IMR-90 (cell line): ENCODE measurements around the gene MCFD2. TPM values are rescaled to one million over a fixed set of nuclear protein-coding genes. Genes with fewer than 3 reads are reported as not detected.

Experiments
- ATAC-seq: fragments of 200-7000 bp; cut with Tn5 transposase; 2 replicates; pipeline ENCODE4 v1.9.1; 2020; ENCODE audit warnings: low read depth, mild to moderate bottlenecking, moderate library complexity
- BruUV-seq: library from RNA; stranded (reverse); fragments of 400-500 nt; replicated peaks from 2 replicates; lab custom pipeline; 2021; lab: Mats Ljungman, UMichigan
- CTCF ChIA-PET: fragments of 300-600 bp; formaldehyde crosslinking; extraction: SDS; loops from one replicate; lab custom pipeline; 2021; ENCODE audit warnings: antibody characterized with exemption; lab: Yijun Ruan, JAX
- POLR2A ChIA-PET: fragments of 300-600 bp; sonication (Branson Sonifier 250); formaldehyde crosslinking; loops from one replicate; lab custom pipeline; 2022; ENCODE audit warnings: antibody characterized with exemption; ENCODE audit not compliant: unreplicated experiment; lab: Charles Lee
- DNase-seq: peaks from one replicate; pipeline ENCODE4 v3.0.0; 2013
- H2AFZ ChIP-seq: replicated peaks from 2 replicates; pipeline ENCODE3; 2013; ENCODE audit warnings: low read length, mild to moderate bottlenecking; ENCODE audit not compliant: poor library complexity
- H2AK5ac ChIP-seq: 2 replicates; pipeline ENCODE4 v1.6.1; 2013; ENCODE audit warnings: low read depth, low read length, inconsistent platforms
- H2AK9ac ChIP-seq: replicated peaks from 2 replicates; pipeline ENCODE3; 2013; ENCODE audit warnings: mild to moderate bottlenecking, low read depth, low read length, moderate library complexity; ENCODE audit not compliant: poor library complexity
- H2BK120ac ChIP-seq: 2 replicates; pipeline ENCODE4 v1.6.1; 2013; ENCODE audit warnings: low read depth, low read length, inconsistent platforms
- H2BK15ac ChIP-seq: 3 replicates; pipeline ENCODE4 v1.6.1; 2013; ENCODE audit warnings: low read depth, low read length, inconsistent platforms
- H2BK20ac ChIP-seq: 2 replicates; pipeline ENCODE4 v1.6.1; 2013; ENCODE audit warnings: low read depth, mild to moderate bottlenecking, inconsistent platforms, low read length, moderate library complexity
- H2BK5ac ChIP-seq: 2 replicates; pipeline ENCODE4 v1.6.1; 2013; ENCODE audit warnings: mild to moderate bottlenecking, low read depth, low read length, inconsistent platforms; ENCODE audit not compliant: poor library complexity, severe bottlenecking
- H3K14ac ChIP-seq: replicated peaks from 2 replicates; pipeline ENCODE4 v1.6.1; 2013; ENCODE audit warnings: low read depth, low read length, inconsistent platforms
- H3K18ac ChIP-seq: 2 replicates; pipeline ENCODE4 v1.6.1; 2013; ENCODE audit warnings: low read depth, low read length, control low read depth
- H3K23ac ChIP-seq: 2 replicates; pipeline ENCODE4 v1.6.1; 2013; ENCODE audit warnings: low read depth, low read length, inconsistent platforms
- H3K27ac ChIP-seq: 2 replicates; pipeline ENCODE4 v1.5.1; 2013; ENCODE audit warnings: mild to moderate bottlenecking, control low read depth, low read length; ENCODE audit not compliant: insufficient read depth
- H3K27me3 ChIP-seq: 2 replicates; pipeline ENCODE4 v1.6.1; 2013; ENCODE audit warnings: low read length; ENCODE audit not compliant: control insufficient read depth, insufficient read depth
- H3K36me3 ChIP-seq: 2 replicates; pipeline ENCODE4 v1.6.1; 2013; ENCODE audit warnings: low read length, mixed read lengths; ENCODE audit not compliant: control insufficient read depth, insufficient read depth
- H3K4ac ChIP-seq: 2 replicates; pipeline ENCODE4 v1.6.1; 2013; ENCODE audit warnings: low read depth, low read length, inconsistent platforms
- H3K4me1 ChIP-seq: 2 replicates; pipeline ENCODE4 v1.6.1; 2013; ENCODE audit warnings: low read length, mixed read lengths; ENCODE audit not compliant: control insufficient read depth, insufficient read depth
- H3K4me2 ChIP-seq: 2 replicates; pipeline ENCODE4 v1.6.1; 2013; ENCODE audit warnings: low read depth, mild to moderate bottlenecking, control low read depth, low read length, moderate library complexity
- H3K4me3 ChIP-seq: 2 replicates; pipeline ENCODE4 v1.5.1; 2013; ENCODE audit warnings: low read depth, mild to moderate bottlenecking, control low read depth, low read length, moderate library complexity; ENCODE audit not compliant: insufficient read depth
- H3K56ac ChIP-seq: 2 replicates; pipeline ENCODE4 v1.6.1; 2013; ENCODE audit warnings: low read length, inconsistent platforms; ENCODE audit not compliant: insufficient read depth; ENCODE audit errors: extremely low read depth
- H3K79me1 ChIP-seq, 2 experiments: 2 replicates each; pipeline ENCODE4 v1.6.1; 2013; ENCODE audit warnings: low read length in 2 of 2, inconsistent platforms in 1 of 2, low read depth in 1 of 2
- H3K9ac ChIP-seq: 2 replicates; pipeline ENCODE4 v1.6.1; 2013; ENCODE audit warnings: low read depth, low read length, control low read depth
- H3K9me1 ChIP-seq: 2 replicates; pipeline ENCODE4 v1.6.1; 2013; ENCODE audit warnings: low read length, inconsistent platforms; ENCODE audit not compliant: insufficient read depth
- H3K9me3 ChIP-seq: 2 replicates; pipeline ENCODE4 v1.6.1; 2013; ENCODE audit warnings: low read length; ENCODE audit not compliant: control insufficient read depth, insufficient read depth
- H4K20me1 ChIP-seq: 2 replicates; pipeline ENCODE4 v1.6.1; 2013; ENCODE audit warnings: low read length, inconsistent platforms; ENCODE audit not compliant: insufficient read depth
- H4K5ac ChIP-seq: 2 replicates; pipeline ENCODE4 v1.6.1; 2013; ENCODE audit warnings: mild to moderate bottlenecking, low read depth, low read length, control low read depth
- H4K8ac ChIP-seq, 2 experiments: 2 replicates each; pipeline ENCODE4 v1.6.1; 2013; ENCODE audit warnings: low read depth in 2 of 2, low read length in 2 of 2, control low read depth in 1 of 2, inconsistent platforms in 1 of 2
- H4K91ac ChIP-seq: 2 replicates; pipeline ENCODE4 v1.6.1; 2013; ENCODE audit warnings: low read depth, low read length, inconsistent platforms; ENCODE audit not compliant: insufficient read depth
- BHLHE40 ChIP-seq: fragments of 150-350 bp; IDR thresholded peaks from 2 replicates; pipeline ENCODE4 v1.6.1; 2016; ENCODE audit warnings: mild to moderate bottlenecking, low read depth, low read length
- CEBPB ChIP-seq: IDR thresholded peaks from 2 replicates; pipeline ENCODE4 v1.6.1; 2012; ENCODE audit warnings: low read depth, low read length, improper control_type of control experiment
- CHD1 ChIP-seq: IDR thresholded peaks from 2 replicates; pipeline ENCODE4 v1.6.1; 2012; ENCODE audit warnings: low read depth, low read length, improper control_type of control experiment
- CTCF ChIP-seq: conservative IDR thresholded peaks from 2 replicates; pipeline ENCODE4 v1.5.1; 2012; ENCODE audit warnings: mild to moderate bottlenecking, low read depth, low read length, improper control_type of control experiment
- ELK1 ChIP-seq: fragments of 150-350 bp; IDR thresholded peaks from 2 replicates; pipeline ENCODE4 v1.6.1; 2016; ENCODE audit warnings: low read depth, mild to moderate bottlenecking, low read length, moderate library complexity, borderline replicate concordance
- FOS ChIP-seq: fragments of 150-350 bp; IDR thresholded peaks from 2 replicates; pipeline ENCODE4 v1.6.1; 2016; ENCODE audit warnings: low read depth, low read length
- MAFK ChIP-seq: IDR thresholded peaks from 2 replicates; pipeline ENCODE4 v1.6.1; 2012; ENCODE audit warnings: low read depth, low read length, improper control_type of control experiment
- NFE2L2 ChIP-seq: fragments of 150-350 bp; IDR thresholded peaks from 2 replicates; pipeline ENCODE4 v1.6.1; 2016; ENCODE audit warnings: low read depth, mild to moderate bottlenecking, low read length
- POLR2A ChIP-seq: IDR thresholded peaks from 2 replicates; pipeline ENCODE4 v1.6.1; 2012; ENCODE audit warnings: mild to moderate bottlenecking, low read depth, low read length
- RAD21 ChIP-seq: IDR thresholded peaks from 2 replicates; pipeline ENCODE4 v1.6.1; 2012; ENCODE audit warnings: low read length, improper control_type of control experiment
- SMC3 ChIP-seq: fragments of 150-350 bp; IDR thresholded peaks from 2 replicates; pipeline ENCODE4 v1.6.1; 2016; ENCODE audit warnings: low read depth, mild to moderate bottlenecking, antibody characterized with exemption, low read length, moderate library complexity
- USF2 ChIP-seq: fragments of 150-350 bp; IDR thresholded peaks from 2 replicates; pipeline ENCODE4 v1.6.1; 2017; ENCODE audit warnings: mild to moderate bottlenecking, antibody characterized with exemption, low read length, low read depth
- WGBS, 2 experiments: methylation state at CpG; one replicate each; pipeline versions ENCODE4 v1.1.5 to v1.1.7; 2013; ENCODE audit warnings: missing lambda C conversion rate in 2 of 2; ENCODE audit not compliant: insufficient read length in 1 of 2; ENCODE audit errors: extremely low coverage in 2 of 2; 5-methylcytosine and 5-hydroxymethylcytosine counted together
- dilution Hi-C: fragments of 300-500 bp; cut with HindIII; formaldehyde crosslinking; loops from one replicate; pipeline ENCODE4 v1.14.3; 2018; ENCODE audit warnings: low sequenced_read_pairs; ENCODE audit not compliant: unreplicated experiment
- in situ Hi-C: fragments of 300-500 bp; cut with MboI; formaldehyde crosslinking; loops from 3 replicates; pipeline ENCODE4 v1.14.3; 2019; ENCODE audit warnings: low sequenced_read_pairs, inconsistent platforms, mixed read lengths
- intact Hi-C: fragments of 100-400 bp; cut with micrococcal nuclease; formaldehyde crosslinking; loops from 2 replicates; pipeline ENCODE4 v1.10.0; 2022
- polyA plus RNA-seq, 3 experiments: library from polyadenylated mRNA; depleted of rRNA; stranded (reverse); fragments of >200 nt; gene quantifications; 2 replicates each; pipeline ENCODE4 v1.2.3, GENCODE V29; 2012; ENCODE audit warnings: low replicate concordance in 1 of 3
- total RNA-seq: library from RNA; depleted of rRNA; stranded (reverse); fragments of >200 nt; gene quantifications from 2 replicates; pipeline ENCODE4 v1.2.3, GENCODE V29; 2012

The MCFD2 gene
- total and polyA plus RNA-seq, 2 of the 4 experiments (the other 2 are of a cell fraction) = 145 to 177 TPM

- TF ChIP-seq RAD21 (no peak), CHD1 (no peak)
Observed at GRCh38 chr2:46872902-46873603, 42.6 kb downstream of the MCFD2 start (continued).

GRCh38 chr2:46871976-46872381 is 43.6 kb downstream of the MCFD2 start:
- ATAC-seq (no peak), DNase-seq (no peak)
- Histone ChIP-seq H3K4me2 (no peak overlapping the region), H3K9me1 (peaks cover 48% of the 10 kb centered on the region), H3K27me3 (no peaks in the 10 kb centered on the region), H2BK120ac (peak overlapping the region; percentile 100), H2BK20ac (peak overlapping the region; percentile 99), H3K4me3 (no peak overlapping the region), H4K91ac (peak overlapping the region; percentile 86), H3K4ac (peak overlapping the region; percentile 98), H3K18ac (peak overlapping the region; percentile 68), H3K14ac (peak overlapping the region; percentile 96), H3K56ac (0 out of 2 replicates have a peak overlapping the region, but pooled peaks have one; percentile 12), H4K8ac (peak overlapping the region; percentile 75 to 87; a peak in 3 of 4 replicates), H2AK5ac (peak overlapping the region; percentile 73), H2AFZ (no peak overlapping the region), H2BK5ac (peak overlapping the region; percentile 96), H3K4me1 (peaks cover 40% of the 10 kb centered on the region), H4K20me1 (no peaks in the 10 kb centered on the region), H3K9me3 (no peaks in the 10 kb centered on the region), H3K79me1 (peaks cover 0 to 58% of the 10 kb centered on the region in 2 experiments; a peak in 2 of 4 replicates), H3K36me3 (no peaks in the 10 kb centered on the region), H4K5ac (peak overlapping the region; percentile 61), H3K23ac (peak overlapping the region; percentile 30; the same call in 1 of the 2 replicates), H2AK9ac (peak overlapping the region; percentile 7), H2BK15ac (peak overlapping the region; percentile 90; the same call in 2 of the 3 replicates), H3K27ac (peak overlapping the region; percentile 0; the same call in 1 of the 2 replicates), H3K9ac (no peak overlapping the region)
- no TSS peak for BruUV-seq
- intact Hi-C loops (loop anchor here (5.0 kb wide), 1 partner anchor 60 kb away; no protein-coding TSS in a partner anchor), dilution Hi-C loops (no loop called here), in situ Hi-C loops (no loop called here)
- 96% methylated on average over 4 of the region's 6 CpGs; no CpG with 5 or more reads in 1 of the 2 experiments for whole genome bisulfite sequencing, 2 experiments
- POLR2A ChIA-PET = no interaction called here
- CTCF ChIA-PET = interaction anchor here (0.7 to 1.0 kb wide), 2 partner anchors 10 to 91 kb away, joined by 3 to 4 read pairs; no protein-coding TSS in a partner anchor
- TF ChIP-seq USF2 (no peak), FOS (no peak), CTCF (no peak), NFE2L2 (no peak), BHLHE40 (no peak), POLR2A (no peak), CEBPB (no peak), ELK1 (no peak), RAD21 (no peak), CHD1 (no peak), SMC3 (no peak), MAFK (no peak)
